Measurements from ENCODE around the gene STX4. TPM values are rescaled to one million over a fixed set of nuclear protein-coding genes. Genes with fewer than 3 reads are reported as not detected.

The STX4 gene
- total RNA-seq, 1 experiment from 2014 or later = 85.8 TPM

GRCh38 chr16:31042866-31043265 lies 9.5 kb downstream of the STX4 start:
- H3K4me1 ChIP-seq (replicated peaks; ENCODE audit: insufficient read depth) = no peaks in the 10 kb centered on the region; the same call in 1 of the 2 replicates
- no peak for TF ChIP-seq EZH2 (IDR thresholded peaks at IDR 0.05; ENCODE audit: low read depth)
- TF ChIP-seq, protein P1, sequence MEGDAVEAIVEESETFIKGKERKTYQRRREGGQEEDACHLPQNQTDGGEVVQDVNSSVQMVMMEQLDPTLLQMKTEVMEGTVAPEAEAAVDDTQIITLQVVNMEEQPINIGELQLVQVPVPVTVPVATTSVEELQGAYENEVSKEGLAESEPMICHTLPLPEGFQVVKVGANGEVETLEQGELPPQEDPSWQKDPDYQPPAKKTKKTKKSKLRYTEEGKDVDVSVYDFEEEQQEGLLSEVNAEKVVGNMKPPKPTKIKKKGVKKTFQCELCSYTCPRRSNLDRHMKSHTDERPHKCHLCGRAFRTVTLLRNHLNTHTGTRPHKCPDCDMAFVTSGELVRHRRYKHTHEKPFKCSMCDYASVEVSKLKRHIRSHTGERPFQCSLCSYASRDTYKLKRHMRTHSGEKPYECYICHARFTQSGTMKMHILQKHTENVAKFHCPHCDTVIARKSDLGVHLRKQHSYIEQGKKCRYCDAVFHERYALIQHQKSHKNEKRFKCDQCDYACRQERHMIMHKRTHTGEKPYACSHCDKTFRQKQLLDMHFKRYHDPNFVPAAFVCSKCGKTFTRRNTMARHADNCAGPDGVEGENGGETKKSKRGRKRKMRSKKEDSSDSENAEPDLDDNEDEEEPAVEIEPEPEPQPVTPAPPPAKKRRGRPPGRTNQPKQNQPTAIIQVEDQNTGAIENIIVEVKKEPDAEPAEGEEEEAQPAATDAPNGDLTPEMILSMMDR (conservative IDR thresholded peaks at IDR 0.05) = no peak
- H3K4me3 ChIP-seq = no peak overlapping the region
- no peak for DNase-seq
- no peaks in the 10 kb centered on the region for H3K27me3 ChIP-seq (ENCODE audit: insufficient read depth, low read depth)
- BruUV-seq (replicated peaks) = no TSS peak
- ChIA-PET CTCF (no interaction called here), POLR2A (ENCODE audit: unreplicated experiment) (no interaction called here)
- no peaks in the 10 kb centered on the region for H3K36me3 ChIP-seq (ENCODE audit: low read depth)
- peaks cover 11% of the 10 kb centered on the region; the same call in 1 of the 2 replicates for H3F3A ChIP-seq (ENCODE audit: insufficient read depth, low read depth)
- intact Hi-C loops (cut with micrococcal nuclease; ENCODE audit: unreplicated experiment) = no loop called here
- no peak overlapping the region for H3K27ac ChIP-seq
- no peak overlapping the region for H2AFZ ChIP-seq
- no peaks in the 10 kb centered on the region for H3K9me2 ChIP-seq (ENCODE audit: insufficient read depth)
- H3K79me2 ChIP-seq (ENCODE audit: low read depth) = no peaks in the 10 kb centered on the region
- H4K20me1 ChIP-seq (ENCODE audit: insufficient read depth) = peaks cover 11% of the 10 kb centered on the region
- no peaks in the 10 kb centered on the region for H3K9me3 ChIP-seq (ENCODE audit: insufficient read depth, low read depth)
- H3K4me2 ChIP-seq = no peak overlapping the region

- ChIA-PET CTCF (no interaction called here), POLR2A (ENCODE audit: unreplicated experiment) (no interaction called here)
- no peak overlapping the region for H2AFZ ChIP-seq
- no peak overlapping the region for H3K27ac ChIP-seq
- intact Hi-C loops (cut with micrococcal nuclease; ENCODE audit: unreplicated experiment) = no loop called here
- no peaks in the 10 kb centered on the region for H3K27me3 ChIP-seq (ENCODE audit: insufficient read depth, low read depth)
- H4K20me1 ChIP-seq (ENCODE audit: insufficient read depth) = peaks cover 11% of the 10 kb centered on the region
- no peaks in the 10 kb centered on the region for H3K9me3 ChIP-seq (ENCODE audit: insufficient read depth, low read depth)
- H3K4me3 ChIP-seq = no peak overlapping the region
- no peak for TF ChIP-seq EZH2 (IDR thresholded peaks at IDR 0.05; ENCODE audit: low read depth)
- TF ChIP-seq, protein P1 (conservative IDR thresholded peaks at IDR 0.05) = no peak
- no peaks in the 10 kb centered on the region for H3K79me2 ChIP-seq (ENCODE audit: low read depth)
- DNase-seq = no peak
- H3K9me2 ChIP-seq (ENCODE audit: insufficient read depth) = no peaks in the 10 kb centered on the region
- BruUV-seq (replicated peaks) = no TSS peak
- H3F3A ChIP-seq (ENCODE audit: insufficient read depth, low read depth) = peaks cover 15% of the 10 kb centered on the region; the same call in 1 of the 2 replicates
- H3K4me2 ChIP-seq = no peak overlapping the region
- no peaks in the 10 kb centered on the region; the same call in 1 of the 2 replicates for H3K4me1 ChIP-seq (replicated peaks; ENCODE audit: insufficient read depth)
- H3K36me3 ChIP-seq (ENCODE audit: low read depth) = no peaks in the 10 kb centered on the region
These were observed 10.0 kb downstream of the STX4 start for GRCh38 chr16:31043352-31043751.

DNA sequence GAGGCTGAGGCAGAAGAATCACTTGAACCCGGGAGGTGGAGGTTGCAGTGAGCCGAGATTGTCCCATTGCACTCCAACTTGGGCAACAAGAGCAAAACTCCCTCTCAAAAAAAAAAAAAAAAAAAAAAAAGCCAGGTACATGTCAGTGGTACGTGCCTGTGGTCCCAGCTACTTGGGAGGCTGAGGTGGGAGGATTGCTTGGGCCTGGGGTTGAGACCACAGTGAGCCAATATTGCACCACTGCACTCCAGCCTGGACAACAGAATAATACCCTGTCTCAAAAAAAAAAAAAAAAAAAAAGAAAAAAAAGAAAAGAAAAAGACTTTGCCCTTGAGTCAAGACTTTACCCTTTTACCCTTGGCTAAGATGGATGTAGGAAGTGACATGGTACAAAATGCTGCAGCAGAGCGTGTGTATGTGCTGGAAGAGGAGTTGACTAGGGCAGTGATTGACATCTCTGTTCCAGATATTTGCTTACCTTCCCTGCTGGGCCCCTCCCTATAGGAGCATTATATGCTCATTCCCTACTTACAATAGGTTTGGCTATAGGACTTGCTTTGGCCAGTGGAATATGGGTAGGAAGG lies 10.6 kb downstream of the STX4 start:
- no peaks in the 10 kb centered on the region for H3K9me3 ChIP-seq (ENCODE audit: insufficient read depth, low read depth)
- H3K4me1 ChIP-seq (replicated peaks; ENCODE audit: insufficient read depth) = no peaks in the 10 kb centered on the region; the same call in 1 of the 2 replicates
- DNase-seq = no peak
- intact Hi-C loops (cut with micrococcal nuclease; ENCODE audit: unreplicated experiment) = no loop called here
- ChIA-PET POLR2A (ENCODE audit: unreplicated experiment) (no interaction called here), CTCF (interaction anchor here (0.7 kb wide), 1 partner anchor 66 kb away, joined by 10 read pairs; no protein-coding TSS in a partner anchor)
- no peaks in the 10 kb centered on the region for H3K79me2 ChIP-seq (ENCODE audit: low read depth)
- no peak overlapping the region for H2AFZ ChIP-seq
- H3K36me3 ChIP-seq (ENCODE audit: low read depth) = no peaks in the 10 kb centered on the region
- no peak overlapping the region for H3K4me3 ChIP-seq
- no peak overlapping the region for H3K4me2 ChIP-seq
- no peaks in the 10 kb centered on the region for H3K27me3 ChIP-seq (ENCODE audit: insufficient read depth, low read depth)
- H4K20me1 ChIP-seq (ENCODE audit: insufficient read depth) = peaks cover 11% of the 10 kb centered on the region
- H3K9me2 ChIP-seq (ENCODE audit: insufficient read depth) = no peaks in the 10 kb centered on the region
- TF ChIP-seq EZH2 (IDR thresholded peaks at IDR 0.05; ENCODE audit: low read depth) = no peak
- TF ChIP-seq, protein P1 (conservative IDR thresholded peaks at IDR 0.05) = no peak
- no TSS peak for BruUV-seq (replicated peaks)
- peaks cover 17% of the 10 kb centered on the region; the same call in 1 of the 2 replicates for H3F3A ChIP-seq (ENCODE audit: insufficient read depth, low read depth)
- no peak overlapping the region for H3K27ac ChIP-seq
